Gastroesophageal sphincter (tissue), 3 donors: ENCODE data around the gene LCE3E.

Experiments used
- CTCF ChIP-seq, 4 experiments: fragments of 200-600 bp in 2 of 4; fragments of 450-650 bp in 2 of 4; sonication (generic) in 1 of 4; IDR thresholded peaks; one replicate each; pipeline ENCODE4 v1.5.1; 2017 to 2019; ENCODE audit warnings: antibody characterized with exemption in 4 of 4, mild to moderate bottlenecking in 2 of 4, moderate library complexity in 2 of 4
- POLR2A ChIP-seq, 2 donors: fragments of 450-650 bp; IDR thresholded peaks; one replicate each; pipeline ENCODE4 v1.6.1; 2017; ENCODE audit warnings: antibody characterized with exemption in 2 of 2, mild to moderate bottlenecking in 2 of 2, moderate library complexity in 1 of 2

GRCh38 chr1:152535774-152536173, 30.8 kb downstream of the LCE3E start:
- TF ChIP-seq CTCF (IDR thresholded peaks at IDR 0.05), result no peak
- no peak for TF ChIP-seq POLR2A (IDR thresholded peaks at IDR 0.05)
